Lower leg skin (tissue), 4 donors: ENCODE results near the gene AHNAK2. TPM values are rescaled to one million over a fixed set of nuclear protein-coding genes. Genes with fewer than 3 reads are reported as not detected.

Source experiments
- DNase-seq, 2 donors: peaks; one replicate each; pipeline ENCODE4 v3.0.0-alpha.2; 2019; ENCODE audit warnings: low spot score in 2 of 2
- H3K4me3 ChIP-seq: fragments of 200-600 bp; sonication (generic); 2 replicates; pipeline ENCODE4 v1.5.1; 2017; ENCODE audit warnings: mild to moderate bottlenecking, low read depth; ENCODE audit not compliant: poor library complexity, severe bottlenecking
- CTCF ChIP-seq, 3 donors: fragments of 450-650 bp; IDR thresholded peaks; one replicate each; pipeline ENCODE4 v1.5.1; 2016; ENCODE audit warnings: antibody characterized with exemption in 3 of 3, mild to moderate bottlenecking in 3 of 3, moderate library complexity in 2 of 3
- POLR2A ChIP-seq, 2 donors: fragments of 450-650 bp; IDR thresholded peaks; one replicate each; pipeline ENCODE4 v1.6.1; 2016 to 2017; ENCODE audit warnings: antibody characterized with exemption in 2 of 2, mild to moderate bottlenecking in 1 of 2, moderate library complexity in 1 of 2
- WGBS, 2 donors: methylation state at CpG; one replicate each; pipeline ENCODE4 v1.1.5; 2018; 5-methylcytosine and 5-hydroxymethylcytosine counted together
- intact Hi-C: fragments of 100-400 bp; cut with DNase I; formaldehyde crosslinking; loops from one replicate; pipeline ENCODE4 v1.15.0; 2023; ENCODE audit warnings: low total_unique reads
- total RNA-seq, 4 donors: library from RNA; depleted of rRNA; stranded (reverse); fragments of >200 nt; gene quantifications; one replicate each; pipeline ENCODE4 v1.1.0, GENCODE V29; 2016

Gene AHNAK2
- total RNA-seq, 4 donors from 2014 or later: 671 to 950 (median 756) TPM

DNA sequence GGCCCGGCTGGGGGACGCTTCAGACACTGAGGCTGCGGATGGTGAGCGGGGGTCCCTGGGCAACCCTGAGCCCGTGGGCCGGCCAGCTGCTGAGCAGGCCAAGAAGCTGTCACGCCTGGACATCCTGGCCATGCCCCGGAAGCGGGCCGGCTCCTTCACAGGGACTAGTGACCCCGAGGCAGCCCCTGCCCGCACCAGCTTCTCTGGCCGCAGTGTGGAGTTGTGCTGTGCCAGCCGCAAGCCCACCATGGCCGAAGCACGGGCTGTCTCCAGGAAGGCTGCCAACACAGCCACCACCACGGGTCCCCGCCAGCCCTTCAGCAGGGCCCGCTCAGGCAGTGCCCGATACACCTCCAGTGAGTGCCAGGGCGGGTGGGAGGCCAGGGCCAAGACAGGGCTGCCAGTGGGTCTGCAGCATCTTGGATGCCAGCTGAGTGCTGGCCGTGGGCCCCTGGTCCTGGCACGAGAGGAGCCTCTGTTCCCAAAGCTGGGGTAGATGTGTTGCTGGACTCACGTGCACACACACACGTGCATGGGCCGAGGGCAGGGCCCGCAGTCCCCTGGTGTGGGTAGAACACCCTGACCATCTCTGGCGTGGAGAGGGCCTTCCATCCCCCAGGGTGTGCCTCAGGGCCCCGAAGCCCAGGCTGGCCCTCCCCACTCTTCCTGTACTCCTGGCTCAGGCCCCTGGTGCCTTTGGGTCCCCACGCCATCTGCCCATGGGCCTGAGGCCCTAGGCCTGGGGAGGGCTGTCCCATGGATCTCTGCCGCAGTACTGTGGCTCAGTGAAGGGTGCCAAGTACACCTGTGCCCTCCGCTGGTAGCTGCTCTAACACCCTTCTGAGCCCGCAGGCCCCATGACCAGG lies 90.3 kb downstream of the AHNAK2 start:
- no peak for TF ChIP-seq CTCF (IDR thresholded peaks at IDR 0.05)
- TF ChIP-seq POLR2A (IDR thresholded peaks at IDR 0.05): no peak
- DNase-seq: no peak
- intact Hi-C loops: no loop called here
- no peak overlapping the region for H3K4me3 ChIP-seq
- 90 to 94% methylated on average over 12 to 18 of the region's 33 CpGs for WGBS, 2 donors

Other genes with a start within 250 kb of the AHNAK2 start
- 100 to 1,000 TPM; 162 to 174 (median 168) TPM for gene SIVA1, start 225.2 kb downstream of the AHNAK2 start, total RNA-seq
- gene AKT1, start 182.6 kb downstream of the AHNAK2 start, total RNA-seq: 10 to 100 TPM; 51.9 to 91.0 (median 88.7) TPM
- gene ZBTB42, start 177.3 kb downstream of the AHNAK2 start, total RNA-seq: 10 to 100 TPM in 2 of 4 donors, 1 to 10 TPM in 2; 1.6 to 11.9 (median 8.6) TPM
- gene CEP170B, start 113.1 kb downstream of the AHNAK2 start, total RNA-seq: 10 to 100 TPM; 41.8 to 80.8 (median 58.5) TPM
- gene PLD4, start 53.5 kb downstream of the AHNAK2 start, total RNA-seq: 1 to 10 TPM in 3 of 4 donors, under 1 TPM in 1; 0.84 to 2.6 (median 1.2) TPM
- gene CLBA1, start 7.4 kb upstream of the AHNAK2 start, total RNA-seq: 10 to 100 TPM in 1 of 4 donors, 1 to 10 TPM in 3; 2.2 to 11.7 (median 6.5) TPM
- gene CDCA4, start 42.7 kb upstream of the AHNAK2 start, total RNA-seq: 10 to 100 TPM; 39.3 to 45.7 (median 41.5) TPM
- 1 to 10 TPM in 3 of 4 donors, under 1 TPM in 1; 0.84 to 1.3 (median 1.1) TPM for gene GPR132, start 87.1 kb upstream of the AHNAK2 start, total RNA-seq
- gene JAG2, start 190.4 kb upstream of the AHNAK2 start, total RNA-seq: 10 to 100 TPM; 50.4 to 96.1 (median 63.1) TPM
- gene NUDT14, start 202.9 kb upstream of the AHNAK2 start, total RNA-seq: 10 to 100 TPM; 12.9 to 19.4 (median 15.7) TPM